ENCODE results near the gene EXOC1L. TPM values are rescaled to one million over a fixed set of nuclear protein-coding genes. Genes with fewer than 3 reads are reported as not detected.

Gene EXOC1L
- total RNA-seq, 4 donors from 2014 or later = not detected

DNA sequence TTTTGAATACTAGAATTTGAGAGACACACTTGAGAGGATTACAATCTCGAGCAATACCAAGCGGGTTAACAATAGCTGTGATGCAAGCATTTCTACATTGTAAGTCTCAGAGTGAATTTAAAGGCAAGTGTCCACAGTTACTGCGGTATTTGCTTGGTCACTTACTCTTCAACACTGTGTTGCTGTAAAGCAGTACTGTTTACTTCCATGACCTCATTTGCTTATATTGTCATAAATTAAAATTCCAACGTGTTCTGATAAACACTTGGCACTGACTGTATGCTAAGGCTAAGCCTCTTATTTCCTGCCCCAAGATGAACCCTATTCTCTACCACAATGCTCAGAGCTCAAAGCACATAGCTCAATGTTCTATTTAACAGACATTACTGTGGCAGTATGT is 11.1 kb downstream of the EXOC1L start:
- TF ChIP-seq, protein P1, sequence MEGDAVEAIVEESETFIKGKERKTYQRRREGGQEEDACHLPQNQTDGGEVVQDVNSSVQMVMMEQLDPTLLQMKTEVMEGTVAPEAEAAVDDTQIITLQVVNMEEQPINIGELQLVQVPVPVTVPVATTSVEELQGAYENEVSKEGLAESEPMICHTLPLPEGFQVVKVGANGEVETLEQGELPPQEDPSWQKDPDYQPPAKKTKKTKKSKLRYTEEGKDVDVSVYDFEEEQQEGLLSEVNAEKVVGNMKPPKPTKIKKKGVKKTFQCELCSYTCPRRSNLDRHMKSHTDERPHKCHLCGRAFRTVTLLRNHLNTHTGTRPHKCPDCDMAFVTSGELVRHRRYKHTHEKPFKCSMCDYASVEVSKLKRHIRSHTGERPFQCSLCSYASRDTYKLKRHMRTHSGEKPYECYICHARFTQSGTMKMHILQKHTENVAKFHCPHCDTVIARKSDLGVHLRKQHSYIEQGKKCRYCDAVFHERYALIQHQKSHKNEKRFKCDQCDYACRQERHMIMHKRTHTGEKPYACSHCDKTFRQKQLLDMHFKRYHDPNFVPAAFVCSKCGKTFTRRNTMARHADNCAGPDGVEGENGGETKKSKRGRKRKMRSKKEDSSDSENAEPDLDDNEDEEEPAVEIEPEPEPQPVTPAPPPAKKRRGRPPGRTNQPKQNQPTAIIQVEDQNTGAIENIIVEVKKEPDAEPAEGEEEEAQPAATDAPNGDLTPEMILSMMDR (IDR thresholded peaks at IDR 0.05; ENCODE audit: low read depth) = no peak

DNA sequence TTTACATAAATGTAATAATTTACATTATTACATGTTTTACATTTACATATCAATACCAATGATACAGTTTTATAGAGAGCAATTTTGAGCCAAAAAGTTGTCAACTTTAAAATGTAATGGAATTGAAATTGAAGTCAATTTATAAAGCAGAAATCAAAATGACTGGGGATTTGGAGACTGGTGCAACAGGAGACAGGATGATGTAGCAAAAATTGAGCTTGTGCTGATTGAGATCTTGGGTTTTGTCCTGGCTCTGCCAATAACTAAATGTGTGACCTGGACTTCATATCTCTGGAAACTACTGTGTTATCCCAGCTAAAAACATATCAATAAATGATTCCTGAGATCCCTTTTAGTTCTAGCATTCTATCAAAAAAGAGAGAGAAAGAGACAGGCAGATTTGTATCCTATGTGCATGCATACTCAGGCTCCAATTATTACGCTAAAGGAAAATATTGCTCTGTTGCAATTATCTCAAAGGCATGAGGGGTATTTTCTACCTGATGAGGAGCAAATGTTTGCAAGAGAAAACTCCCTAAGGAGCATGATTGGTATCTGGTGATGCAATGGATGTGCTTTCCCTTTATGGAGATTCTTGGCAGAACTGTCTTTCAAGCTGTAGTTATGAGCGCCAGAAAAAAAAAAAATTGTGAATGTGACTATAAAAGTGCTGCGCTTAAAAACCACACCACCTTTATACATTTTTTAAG is 14.7 kb downstream of the EXOC1L start:
- TF ChIP-seq, protein P1 (IDR thresholded peaks at IDR 0.05; ENCODE audit: low read depth) = no peak

DNA sequence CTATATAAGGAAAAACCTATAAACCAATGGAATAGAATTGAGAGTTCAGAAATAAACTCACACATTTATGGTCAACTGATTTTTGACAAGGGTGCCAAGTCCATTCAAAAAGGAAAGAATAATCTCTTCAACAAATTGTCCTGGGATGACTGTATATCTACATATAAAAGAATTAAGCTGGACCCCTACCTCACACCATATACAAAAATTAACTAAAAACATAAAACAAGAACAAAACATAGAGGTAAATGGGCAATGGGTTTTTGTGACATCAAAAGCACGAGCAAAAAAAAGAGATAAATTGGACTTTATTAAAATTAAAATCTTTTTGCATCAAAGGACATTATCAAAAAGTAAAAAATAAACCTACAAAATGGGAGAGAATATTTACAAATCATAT is 18.3 kb downstream of the EXOC1L start:
- TF ChIP-seq, protein P1 (IDR thresholded peaks at IDR 0.05; ENCODE audit: low read depth) = no peak

DNA sequence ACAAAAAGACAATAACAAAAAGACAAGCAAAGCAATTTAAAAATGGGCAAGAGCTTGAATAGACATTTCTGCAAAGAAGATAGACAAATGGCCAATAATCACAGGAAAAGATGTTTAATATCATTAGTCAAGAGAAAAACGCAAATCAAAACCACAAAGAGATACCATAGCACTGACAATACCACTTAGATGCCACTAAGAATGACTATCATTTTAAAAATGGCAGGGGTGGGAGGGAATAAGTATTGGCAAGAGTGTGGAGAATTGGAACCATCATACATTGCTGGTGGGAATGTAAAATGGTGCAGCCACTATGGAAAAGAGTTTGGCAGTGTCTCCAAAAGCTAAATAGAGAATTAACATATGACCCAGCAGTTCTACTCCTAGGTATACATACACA is 18.8 kb downstream of the EXOC1L start:
- TF ChIP-seq, protein P1 (IDR thresholded peaks at IDR 0.05; ENCODE audit: low read depth) = no peak

DNA sequence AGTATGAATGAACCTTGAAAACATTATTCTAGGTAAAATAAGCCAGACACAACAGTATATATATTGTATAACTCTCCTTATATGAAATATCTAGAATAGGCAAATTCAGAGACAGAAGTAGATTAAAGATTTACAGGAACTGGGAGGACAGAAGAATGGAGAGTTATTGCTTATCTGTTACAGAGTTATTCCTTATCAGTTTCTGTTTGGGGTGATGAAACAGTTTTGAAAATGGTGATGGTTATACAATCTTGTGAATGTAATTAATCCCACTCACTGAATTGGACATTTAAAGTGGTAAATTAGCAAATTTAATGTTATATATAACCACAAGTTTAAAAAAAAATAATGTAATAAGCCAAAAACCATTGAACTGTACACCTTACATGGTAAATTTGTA is 19.4 kb downstream of the EXOC1L start:
- TF ChIP-seq, protein P1 (IDR thresholded peaks at IDR 0.05; ENCODE audit: low read depth) = no peak

DNA sequence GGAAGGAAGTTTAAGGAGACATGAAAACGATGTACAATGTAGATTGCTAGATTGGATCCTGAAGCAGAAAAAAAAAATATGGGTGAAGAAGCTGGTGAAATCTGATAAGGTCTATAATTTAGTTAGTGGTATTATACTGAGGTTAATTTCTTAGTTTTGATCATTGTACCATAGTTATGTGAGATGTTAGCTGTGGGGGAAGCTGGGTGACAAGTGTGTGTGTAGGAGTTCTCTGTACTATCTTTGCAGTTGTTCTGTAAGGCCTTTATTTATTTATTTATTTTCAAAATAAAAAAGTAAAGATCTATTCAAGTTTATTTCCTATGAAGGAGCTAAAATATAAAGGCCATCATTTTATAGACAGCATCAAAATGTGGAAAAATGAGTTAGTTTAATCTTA is 21.4 kb downstream of the EXOC1L start:
- TF ChIP-seq, protein P1 (IDR thresholded peaks at IDR 0.05; ENCODE audit: low read depth) = no peak

DNA sequence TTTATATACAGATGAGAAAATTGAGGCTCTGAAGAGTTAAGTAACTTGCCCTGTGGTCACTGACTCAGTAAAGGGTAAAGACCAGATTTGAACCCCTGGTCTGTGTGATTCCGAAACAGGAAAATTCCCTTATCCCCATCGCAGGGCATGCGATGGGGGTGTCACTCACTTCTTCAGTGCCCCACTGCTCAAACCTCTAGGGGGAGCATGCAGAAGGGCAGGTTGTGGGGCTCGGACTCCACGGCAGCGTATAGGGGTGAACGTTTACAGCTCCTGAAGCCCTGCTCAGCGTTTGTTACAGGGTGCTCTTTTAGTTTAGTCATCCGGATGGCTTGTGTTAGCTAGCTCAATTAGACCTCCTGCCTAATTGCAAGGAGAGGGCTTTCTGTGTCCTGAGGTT is 30.1 kb downstream of the EXOC1L start:
- TF ChIP-seq, protein P1 (IDR thresholded peaks at IDR 0.05; ENCODE audit: low read depth) = no peak
